ENCODE measurements around the gene ANKH. TPM values are rescaled to one million over a fixed set of nuclear protein-coding genes. Genes with fewer than 3 reads are reported as not detected.

ANKH gene
- total RNA-seq, 1 experiment from 2014 or later: 13.9 TPM

- Histone ChIP-seq H3K27ac (ENCODE audit: low read depth, low read length, poor library complexity, severe bottlenecking) (peak overlapping the region; percentile 50), H3K36me3 (ENCODE audit: insufficient read depth, low read length, poor library complexity, severe bottlenecking) (no peaks in the 10 kb centered on the region), H3K27me3 (replicated peaks; ENCODE audit: insufficient read depth, low read depth, low read length, poor library complexity) (no peaks in the 10 kb centered on the region), H3K4me1 (ENCODE audit: insufficient read depth, low read length, poor library complexity, severe bottlenecking) (peaks cover 21% of the 10 kb centered on the region), H3K4me3 (ENCODE audit: low read depth, low read length, poor library complexity, severe bottlenecking) (peak overlapping the region; percentile 90), H3K9me3 (ENCODE audit: low read depth, low read length, poor library complexity, severe bottlenecking) (no peaks in the 10 kb centered on the region)
- ChIA-PET POLR2A (ENCODE audit: low non-redundant PET) (no interaction called here), CTCF (no interaction called here)
- intact Hi-C loops (cut with micrococcal nuclease; ENCODE audit: unreplicated experiment): no loop called here
- no peak for DNase-seq (ENCODE audit: low spot score)
- BruUV-seq (replicated peaks): TSS peak; percentile 43
- TF ChIP-seq EZH2 (IDR thresholded peaks at IDR 0.05; ENCODE audit: borderline replicate concordance, low read depth, low read length, poor library complexity, severe bottlenecking) (no peak), CTCF (conservative IDR thresholded peaks at IDR 0.05; ENCODE audit: low read depth, low read length) (no peak)
Observed at GRCh38 chr5:14665101-14665822, 206.3 kb downstream of the ANKH start.

DNA sequence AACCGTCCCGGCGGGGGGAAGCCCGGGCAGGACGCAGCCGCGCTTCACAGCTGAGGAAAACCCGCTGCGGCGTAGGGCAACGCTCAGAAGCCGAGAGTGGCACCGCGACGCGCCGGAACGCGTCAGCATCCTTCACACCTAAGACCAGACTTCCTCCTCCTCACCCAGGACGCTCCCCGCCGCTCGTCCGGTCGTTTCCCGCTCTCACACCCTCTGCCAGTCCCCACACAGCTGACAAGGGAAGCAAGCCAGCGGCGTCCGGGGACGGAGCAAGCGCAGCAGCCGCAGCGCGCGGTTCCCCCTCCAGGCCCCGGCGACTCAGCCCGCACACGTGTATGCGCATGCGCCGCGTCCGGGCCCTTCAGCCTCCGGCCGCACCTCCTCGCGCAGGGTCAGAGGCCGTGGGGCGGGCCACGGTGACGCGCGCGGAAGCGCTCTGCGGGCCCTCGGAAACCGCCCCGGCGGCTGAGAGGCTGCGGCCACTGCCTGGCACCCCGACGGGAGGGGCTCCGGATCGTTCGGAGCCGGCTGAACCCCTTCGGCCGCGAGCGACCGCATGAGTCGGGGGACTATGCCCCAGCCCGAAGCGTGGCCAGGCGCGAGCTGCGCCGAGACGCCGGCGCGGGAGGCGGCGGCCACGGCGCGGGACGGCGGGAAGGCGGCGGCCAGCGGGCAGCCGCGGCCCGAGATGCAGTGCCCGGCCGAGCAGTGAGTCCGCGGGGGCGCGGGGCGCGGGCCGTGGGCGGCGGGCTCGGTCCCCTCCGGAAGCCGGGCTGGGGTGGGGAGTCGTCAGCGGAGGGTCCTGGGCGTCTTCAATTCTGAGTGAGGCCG is 207.1 kb downstream of the ANKH start, which contains the start of gene OTULIN:
TSS of gene OTULIN (plus strand) at position 449 of the 831 bp plus-strand sequence. CDS start at position 557, 108 bp downstream.
- TF ChIP-seq EZH2 (IDR thresholded peaks at IDR 0.05; ENCODE audit: borderline replicate concordance, low read depth, low read length, poor library complexity, severe bottlenecking) (no peak), CTCF (conservative IDR thresholded peaks at IDR 0.05; ENCODE audit: low read depth, low read length) (no peak)
- ChIA-PET POLR2A (ENCODE audit: low non-redundant PET) (no interaction called here), CTCF (no interaction called here)
- no TSS peak for BruUV-seq (replicated peaks)
- no peaks in the 10 kb centered on the region for H3K27me3 ChIP-seq (replicated peaks; ENCODE audit: insufficient read depth, low read depth, low read length, poor library complexity)
- no peaks in the 10 kb centered on the region for H3K9me3 ChIP-seq (ENCODE audit: low read depth, low read length, poor library complexity, severe bottlenecking)
- H3K27ac ChIP-seq (ENCODE audit: low read depth, low read length, poor library complexity, severe bottlenecking): peak within 1 kb of the TSS; percentile 50
- H3K36me3 ChIP-seq (ENCODE audit: insufficient read depth, low read length, poor library complexity, severe bottlenecking): no peaks in the 10 kb centered on the region
- intact Hi-C loops (cut with micrococcal nuclease; ENCODE audit: unreplicated experiment): no loop called here
- peak within 1 kb of the TSS; percentile 90 for H3K4me3 ChIP-seq (ENCODE audit: low read depth, low read length, poor library complexity, severe bottlenecking)
- DNase-seq (ENCODE audit: low spot score): peak; percentile 85
- H3K4me1 ChIP-seq (ENCODE audit: insufficient read depth, low read length, poor library complexity, severe bottlenecking): peaks cover 21% of the 10 kb centered on the region

DNA sequence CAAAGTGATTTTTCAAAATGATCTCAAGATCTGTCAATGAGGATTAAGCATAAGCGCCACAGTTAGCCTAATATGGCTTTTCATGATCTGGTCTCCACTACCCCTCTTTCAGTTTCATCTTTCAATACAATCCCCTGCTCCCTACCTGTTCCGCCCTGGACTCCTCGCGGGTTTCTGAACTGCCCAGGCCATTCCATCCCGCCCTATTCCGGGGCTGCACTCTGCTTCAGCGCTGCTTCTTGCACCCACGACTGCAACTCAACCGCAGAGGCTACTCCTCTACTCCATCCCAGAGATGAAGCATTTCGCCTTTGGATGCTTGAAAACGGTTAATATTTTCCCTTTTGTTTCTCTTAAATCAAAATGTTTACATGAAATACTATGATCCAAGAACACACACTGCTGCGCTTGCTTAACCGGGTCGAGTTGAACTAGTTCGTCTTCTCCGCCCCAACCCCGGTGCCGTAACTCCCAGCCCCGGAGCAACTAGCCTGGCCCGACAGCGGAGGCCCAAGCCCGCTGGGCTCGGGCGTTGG is 207.8 kb downstream of the ANKH start:
- TF ChIP-seq EZH2 (IDR thresholded peaks at IDR 0.05; ENCODE audit: borderline replicate concordance, low read depth, low read length, poor library complexity, severe bottlenecking) (no peak), CTCF (conservative IDR thresholded peaks at IDR 0.05; ENCODE audit: low read depth, low read length) (no peak)
- CTCF ChIA-PET: no interaction called here
- Histone ChIP-seq H3K4me3 (ENCODE audit: low read depth, low read length, poor library complexity, severe bottlenecking) (peak overlapping the region; percentile 90), H3K9me3 (ENCODE audit: low read depth, low read length, poor library complexity, severe bottlenecking) (no peaks in the 10 kb centered on the region), H3K27ac (ENCODE audit: low read depth, low read length, poor library complexity, severe bottlenecking) (peak overlapping the region; percentile 50), H3K4me1 (ENCODE audit: insufficient read depth, low read length, poor library complexity, severe bottlenecking) (peaks cover 21% of the 10 kb centered on the region), H3K36me3 (ENCODE audit: insufficient read depth, low read length, poor library complexity, severe bottlenecking) (no peaks in the 10 kb centered on the region), H3K27me3 (replicated peaks; ENCODE audit: insufficient read depth, low read depth, low read length, poor library complexity) (no peaks in the 10 kb centered on the region)
- BruUV-seq (replicated peaks): TSS peak; percentile 85
- POLR2A ChIA-PET (ENCODE audit: low non-redundant PET): no interaction called here
- DNase-seq (ENCODE audit: low spot score): peak; percentile 11
- intact Hi-C loops (cut with micrococcal nuclease; ENCODE audit: unreplicated experiment): no loop called here
